SU-DHL-6 (cell line): ENCODE measurements around the gene HOXA9.

Experiments
- CTCF ChIP-seq: fragments of 200-600 bp; sonication (generic); IDR thresholded peaks from one replicate; pipeline ENCODE4 v1.5.1; 2017; ENCODE audit warnings: antibody characterized with exemption, mild to moderate bottlenecking, low read length, moderate library complexity; ENCODE audit not compliant: insufficient read depth, poor library complexity, severe bottlenecking
- EZH2phosphoT487 ChIP-seq: fragments of 200-600 bp; sonication (generic), shearing (Covaris generic); conservative IDR thresholded peaks from 2 replicates; pipeline ENCODE4 v1.6.1; 2018; ENCODE audit warnings: mild to moderate bottlenecking, antibody characterized with exemption, low read length, moderate library complexity, mixed read lengths

DNA sequence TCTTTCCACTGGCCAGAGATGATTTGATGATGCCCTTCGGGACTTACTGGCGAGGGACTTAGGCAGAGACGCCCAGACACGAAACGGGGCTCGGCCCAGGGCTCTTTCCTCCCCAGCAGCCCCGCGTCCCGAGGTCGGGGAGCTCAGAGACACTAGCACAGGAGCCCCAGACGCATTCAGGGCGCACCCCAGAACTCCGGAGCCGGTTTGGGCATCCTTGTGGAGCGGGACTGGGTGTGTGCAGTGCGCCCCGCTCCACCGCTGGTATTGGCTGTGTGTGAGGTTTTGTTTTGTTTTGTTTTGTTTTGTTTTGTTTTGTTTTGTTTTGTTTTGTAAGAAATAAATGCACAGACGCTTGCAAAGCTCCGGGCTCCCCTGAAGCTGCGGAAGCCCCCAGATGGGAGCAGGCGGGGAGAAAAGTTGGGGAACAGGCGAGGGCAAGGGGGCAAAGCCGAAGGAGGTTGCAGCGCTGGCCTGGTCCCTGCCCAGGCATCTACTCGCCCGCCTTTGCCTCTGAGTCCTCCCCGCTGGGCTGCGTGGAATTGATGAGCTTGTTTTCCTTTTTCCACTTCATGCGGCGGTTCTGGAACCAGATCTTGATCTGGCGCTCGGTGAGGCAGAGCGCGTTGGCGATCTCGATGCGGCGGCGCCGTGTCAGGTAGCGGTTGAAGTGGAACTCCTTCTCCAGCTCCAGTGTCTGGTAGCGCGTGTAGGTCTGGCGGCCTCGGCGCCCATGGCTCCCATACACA, 20.0 kb downstream of the HOXA9 start:
- TF ChIP-seq CTCF (no peak), EZH2phosphoT487 (no peak)
